ENCODE data around the gene PRKAG2. TPM values are rescaled to one million over a fixed set of nuclear protein-coding genes. Genes with fewer than 3 reads are reported as not detected.
A peak's percentile ranks its signal among the peaks of the same experiment; 100 is the strongest.

Gene PRKAG2
- total RNA-seq, 1 donor from 2014 or later, result 20.6 TPM

DNA sequence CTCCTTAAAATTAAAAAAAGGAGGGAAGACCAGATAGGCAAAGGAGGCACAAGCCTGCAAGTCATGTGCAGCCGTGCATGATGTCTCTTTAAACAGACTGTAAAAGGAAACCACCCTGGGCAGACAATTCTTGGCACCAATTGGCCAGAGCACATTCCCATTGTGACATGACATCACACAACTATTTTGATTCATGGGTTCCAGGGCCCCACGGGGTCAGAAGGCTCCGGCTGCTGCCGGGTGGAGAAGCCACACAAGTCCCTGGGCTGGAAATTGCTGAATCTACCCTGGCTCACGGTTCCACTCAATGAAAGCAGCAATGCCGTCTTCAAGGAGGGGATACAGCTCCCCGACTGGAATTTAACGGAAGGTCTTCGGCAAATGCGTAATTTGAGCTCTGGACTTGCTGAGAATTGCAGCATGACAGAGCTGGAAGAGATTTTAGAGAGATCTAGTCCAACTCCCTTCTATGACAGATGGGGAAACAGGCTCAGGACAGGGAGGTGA is 140.5 kb downstream of the PRKAG2 start:
- peaks cover 10% of the 10 kb centered on the region for H3K27me3 Mint-ChIP-seq
- peaks cover 8% of the 10 kb centered on the region for H3K4me1 Mint-ChIP-seq (ENCODE audit: low read depth)
- H3K9me3 Mint-ChIP-seq (ENCODE audit: low read depth), result peaks cover 6% of the 10 kb centered on the region
- no peak for TF ChIP-seq CTCF (IDR thresholded peaks at IDR 0.05; ENCODE audit: unreplicated experiment)
- H3K36me3 Mint-ChIP-seq (ENCODE audit: insufficient read depth), result peaks cover 2% of the 10 kb centered on the region
- peak overlapping the region; percentile 73 for H3K27ac Mint-ChIP-seq
- no peak for DNase-seq (ENCODE audit: low spot score, unreplicated experiment)
- peak overlapping the region; percentile 11 for H3K4me3 Mint-ChIP-seq (ENCODE audit: low read depth)

DNA sequence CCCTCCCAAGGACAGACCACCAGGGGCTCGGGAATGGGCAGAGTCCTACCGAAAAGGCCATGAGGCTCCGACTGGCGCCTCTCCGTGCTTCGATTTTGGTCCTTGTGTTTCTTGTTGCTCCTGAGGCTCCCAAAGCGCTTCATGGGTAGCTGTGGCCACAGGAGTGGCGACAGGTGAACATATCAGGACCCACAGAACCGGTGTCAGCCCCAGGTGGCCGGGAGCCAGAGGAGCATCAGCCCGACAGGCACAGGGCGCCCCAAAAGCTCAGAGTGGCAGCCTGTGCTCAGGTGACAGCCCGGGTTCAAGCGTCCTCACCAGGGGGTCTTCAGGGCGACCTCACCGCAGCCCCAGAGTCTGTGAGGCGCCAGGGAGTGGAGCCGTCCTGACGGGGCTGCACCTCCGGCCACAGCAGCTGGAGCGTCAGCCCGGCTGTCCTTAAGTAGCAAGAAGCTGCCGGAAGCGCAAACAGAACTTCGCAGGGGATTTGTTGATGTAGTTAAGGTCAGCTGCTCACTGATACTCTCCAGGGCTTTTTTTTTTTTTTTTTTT is 141.0 kb downstream of the PRKAG2 start:
- peak overlapping the region; percentile 11 for H3K4me3 Mint-ChIP-seq (ENCODE audit: low read depth)
- peaks cover 6% of the 10 kb centered on the region for H3K9me3 Mint-ChIP-seq (ENCODE audit: low read depth)
- no peak for DNase-seq (ENCODE audit: low spot score, unreplicated experiment)
- peaks cover 2% of the 10 kb centered on the region for H3K36me3 Mint-ChIP-seq (ENCODE audit: insufficient read depth)
- peaks cover 10% of the 10 kb centered on the region for H3K27me3 Mint-ChIP-seq
- H3K27ac Mint-ChIP-seq, result peak overlapping the region; percentile 73
- no peak for TF ChIP-seq CTCF (IDR thresholded peaks at IDR 0.05; ENCODE audit: unreplicated experiment)
- peaks cover 8% of the 10 kb centered on the region for H3K4me1 Mint-ChIP-seq (ENCODE audit: low read depth)

DNA sequence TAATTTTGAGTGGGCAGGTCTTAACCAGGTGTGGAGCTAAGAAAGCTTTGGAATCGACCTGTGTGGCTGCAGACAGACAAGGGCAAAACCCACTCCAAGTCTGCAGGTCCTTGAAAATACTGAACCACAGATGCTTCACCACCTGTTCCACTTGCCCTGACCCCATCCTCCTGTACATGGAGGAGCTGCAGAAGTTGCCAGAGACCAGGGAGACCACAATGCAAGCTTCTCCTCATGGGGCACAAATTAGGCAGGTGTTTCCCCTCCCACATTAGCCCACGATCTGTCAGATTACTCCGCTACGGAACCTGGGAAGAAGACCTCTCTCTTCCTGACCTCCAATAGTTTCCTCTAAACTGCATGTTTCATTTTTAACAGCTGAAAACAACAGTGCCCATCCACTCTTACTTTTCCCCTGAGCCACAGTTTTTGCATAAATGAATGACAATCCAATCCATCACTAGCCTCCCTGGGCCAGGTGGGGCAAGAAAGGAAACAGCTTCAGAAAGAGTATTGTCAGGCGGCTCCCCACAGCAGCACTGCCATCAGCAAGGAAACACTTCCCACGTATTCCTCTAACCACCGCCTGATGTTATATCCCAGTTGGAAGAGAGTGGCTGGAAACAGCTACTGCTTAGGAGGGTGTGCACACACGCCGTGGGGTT is 141.6 kb downstream of the PRKAG2 start:
- peaks cover 10% of the 10 kb centered on the region for H3K27me3 Mint-ChIP-seq
- peaks cover 8% of the 10 kb centered on the region for H3K4me1 Mint-ChIP-seq (ENCODE audit: low read depth)
- H3K4me3 Mint-ChIP-seq (ENCODE audit: low read depth), result no peak overlapping the region
- H3K36me3 Mint-ChIP-seq (ENCODE audit: insufficient read depth), result peaks cover 2% of the 10 kb centered on the region
- peaks cover 6% of the 10 kb centered on the region for H3K9me3 Mint-ChIP-seq (ENCODE audit: low read depth)
- no peak for TF ChIP-seq CTCF (IDR thresholded peaks at IDR 0.05; ENCODE audit: unreplicated experiment)
- no peak overlapping the region for H3K27ac Mint-ChIP-seq
- DNase-seq (ENCODE audit: low spot score, unreplicated experiment), result no peak

DNA sequence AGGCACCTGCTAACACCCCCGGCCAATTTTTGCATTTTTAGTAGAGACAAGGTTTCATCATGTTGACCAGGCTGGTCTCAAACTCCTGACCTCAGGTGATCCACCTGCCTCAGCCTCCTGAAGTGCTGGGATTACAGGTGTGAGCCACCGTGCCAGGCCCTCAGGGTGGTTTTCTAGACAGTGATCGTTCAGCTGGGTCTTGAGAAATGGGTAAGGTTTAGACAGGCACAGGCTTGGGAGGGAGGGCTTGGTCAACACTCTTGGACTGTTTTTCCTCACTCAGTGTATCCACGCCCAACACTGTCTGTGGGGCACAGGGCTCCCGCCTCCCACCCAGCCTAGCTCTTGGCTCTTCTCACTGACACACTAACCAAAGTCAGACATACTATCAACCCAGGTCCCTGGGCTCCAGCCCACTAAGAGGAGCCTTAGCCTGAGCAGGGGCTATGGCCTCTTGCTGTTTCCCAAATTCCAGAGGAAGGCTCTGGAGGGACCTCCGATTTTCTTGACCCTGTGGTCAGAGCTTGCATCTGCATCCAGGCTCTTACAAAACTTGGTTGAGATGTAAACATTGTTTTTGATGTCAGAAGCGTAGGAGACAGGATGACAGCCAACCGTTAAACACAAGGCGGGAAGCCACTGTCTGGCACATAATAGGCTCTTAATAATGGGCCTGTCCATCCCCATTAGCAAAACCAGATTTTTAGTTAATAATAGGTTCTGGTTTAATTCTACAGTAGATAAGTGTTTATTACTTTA is 143.9 kb downstream of the PRKAG2 start:
- Mint-ChIP-seq H3K9me3 (ENCODE audit: low read depth) (no peaks in the 10 kb centered on the region), H3K27me3 (peaks cover 14% of the 10 kb centered on the region), H3K4me3 (ENCODE audit: low read depth) (no peak overlapping the region), H3K36me3 (ENCODE audit: insufficient read depth) (no peaks in the 10 kb centered on the region), H3K27ac (no peak overlapping the region), H3K4me1 (ENCODE audit: low read depth) (peaks cover 8% of the 10 kb centered on the region)
- DNase-seq (ENCODE audit: low spot score, unreplicated experiment), result no peak
- no peak for TF ChIP-seq CTCF (IDR thresholded peaks at IDR 0.05; ENCODE audit: unreplicated experiment)

DNA sequence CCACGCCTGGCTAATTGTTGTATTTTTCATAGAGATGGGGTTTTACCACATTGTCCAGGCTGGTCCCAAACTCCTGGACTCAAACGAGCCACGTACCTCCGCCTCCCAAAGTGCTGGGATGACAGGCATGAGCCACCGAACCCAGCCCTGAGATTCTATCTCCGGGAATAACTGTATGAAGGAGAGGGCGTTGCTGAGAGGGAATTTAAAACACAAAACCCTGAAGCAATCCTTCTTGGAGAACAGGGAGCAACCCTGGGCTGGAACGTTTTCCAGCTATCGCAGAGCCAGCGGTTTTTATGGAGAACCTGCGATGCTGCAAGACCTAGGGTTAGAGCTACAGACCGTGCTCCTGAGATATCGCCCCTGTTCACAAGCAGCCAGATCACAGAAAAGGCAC is 144.6 kb downstream of the PRKAG2 start:
- H3K27me3 Mint-ChIP-seq, result peaks cover 14% of the 10 kb centered on the region
- no peaks in the 10 kb centered on the region for H3K36me3 Mint-ChIP-seq (ENCODE audit: insufficient read depth)
- H3K27ac Mint-ChIP-seq, result no peak overlapping the region
- no peak for DNase-seq (ENCODE audit: low spot score, unreplicated experiment)
- no peaks in the 10 kb centered on the region for H3K9me3 Mint-ChIP-seq (ENCODE audit: low read depth)
- TF ChIP-seq CTCF (IDR thresholded peaks at IDR 0.05; ENCODE audit: unreplicated experiment), result no peak
- H3K4me1 Mint-ChIP-seq (ENCODE audit: low read depth), result peaks cover 8% of the 10 kb centered on the region
- no peak overlapping the region for H3K4me3 Mint-ChIP-seq (ENCODE audit: low read depth)
